Adrenal gland (tissue), 12 donors: Measurements from ENCODE around the gene PRPS1. TPM values are rescaled to one million over a fixed set of nuclear protein-coding genes. Genes with fewer than 3 reads are reported as not detected.

ENCODE experiments used
- DNase-seq, 7 donors: peaks; one replicate each; pipeline ENCODE4 v3.0.0-alpha.2; 2019 to 2020
- H3K27ac ChIP-seq, 5 donors: fragments of 200-600 bp; sonication (generic) in 4 of 5; 1 replicate in 3 of 5; 2 replicates in 2 of 5; pipeline versions ENCODE4 v1.5.1 to v1.8.0; 2016 to 2020; ENCODE audit warnings: mild to moderate bottlenecking in 1 of 5
- H3K27me3 ChIP-seq: fragments of 200-600 bp; 2 replicates; pipeline ENCODE4 v1.8.0; 2021
- H3K36me3 ChIP-seq, 2 donors: fragments of 200-600 bp; replicated peaks in 1 of 2; 1 replicate in 1 of 2; 2 replicates in 1 of 2; pipeline versions ENCODE4 v1.5.1 to v1.8.0; 2018 to 2022
- H3K4me1 ChIP-seq, 2 donors: fragments of 200-600 bp; replicated peaks in 1 of 2; 1 replicate in 1 of 2; 2 replicates in 1 of 2; pipeline versions ENCODE4 v1.5.1 to v1.8.0; 2018 to 2021
- H3K4me3 ChIP-seq, 4 donors: fragments of 200-600 bp; sonication (generic) in 3 of 4; one replicate each; pipeline ENCODE4 v1.5.1; 2016 to 2018
- H3K9me3 ChIP-seq, 3 donors: fragments of 200-600 bp; sonication (generic) in 1 of 3; replicated peaks in 1 of 3; 1 replicate in 2 of 3; 2 replicates in 1 of 3; pipeline versions ENCODE4 v1.5.1 to v1.8.0; 2016 to 2021
- CTCF ChIP-seq, 6 experiments: fragments of 450-650 bp in 4 of 6; fragments of 200-600 bp in 2 of 6; sonication (generic) in 1 of 6; IDR thresholded peaks; 1 replicate in 5 of 6; 2 replicates in 1 of 6; pipeline versions ENCODE4 v1.5.1 to v1.8.0; 2016 to 2021; ENCODE audit warnings: antibody characterized with exemption in 6 of 6, mild to moderate bottlenecking in 2 of 6, moderate library complexity in 1 of 6
- POLR2A ChIP-seq, 2 donors: fragments of 450-650 bp; IDR thresholded peaks; one replicate each; pipeline ENCODE4 v1.6.1; 2017; ENCODE audit warnings: antibody characterized with exemption in 2 of 2, mild to moderate bottlenecking in 2 of 2, moderate library complexity in 1 of 2
- WGBS, 4 donors: extraction: QIAGEN DNeasy Blood & Tissue Kit in 2 of 4; methylation state at CpG; one replicate each; pipeline versions ENCODE4 v1.1.5 to v1.1.7; 2013 to 2017; 5-methylcytosine and 5-hydroxymethylcytosine counted together
- intact Hi-C, 2 donors: fragments of 100-400 bp; cut with DNase I; formaldehyde crosslinking; loops; one replicate each; pipeline versions ENCODE4 v1.14.1 to v1.15.0; 2022 to 2023
- polyA plus RNA-seq, 3 donors: library from polyadenylated mRNA; stranded (reverse); fragments of 200-250 nt in 2 of 3; fragments of 350-450 nt in 1 of 3; fragmentation: Illumina TruSeq in 1 of 3; extraction: RNeasy Lipid Tissue Mini Kit (QIAGEN cat#74804) in 1 of 3; gene quantifications; one replicate each; pipeline ENCODE4 v1.2.3, GENCODE V29; 2013 to 2014
- total RNA-seq, 9 donors: library from RNA; depleted of rRNA in 4 of 9; stranded (reverse); fragments of >200 nt in 4 of 9; fragments of 120-200 nt in 1 of 9; fragmentation: NEBNext Ultra II Directional in 1 of 9; extraction: Animal tissue kit (Norgen Biotek cat#: 25700) in 1 of 9; gene quantifications; one replicate each; pipeline versions ENCODE4 v1.1.0 to v1.2.4, GENCODE V29; 2013 to 2023
- donor health status: healthy with polysubstance abuse.
- donor health status: Bipolar disorder and iron deficiency.
- donor health status: DM: yes; HTN: yes; CAD: no.
- donor health status: DM: no; HTN: no; CAD: no.
- donor health status: DM: no; HTN: no; CAD: no.
- donor health status: DM: yes; HTN: yes; CAD: no.

PRPS1 gene
- total and polyA plus RNA-seq, 12 donors: 8.9 to 78.3 (median 33.3) TPM

DNA sequence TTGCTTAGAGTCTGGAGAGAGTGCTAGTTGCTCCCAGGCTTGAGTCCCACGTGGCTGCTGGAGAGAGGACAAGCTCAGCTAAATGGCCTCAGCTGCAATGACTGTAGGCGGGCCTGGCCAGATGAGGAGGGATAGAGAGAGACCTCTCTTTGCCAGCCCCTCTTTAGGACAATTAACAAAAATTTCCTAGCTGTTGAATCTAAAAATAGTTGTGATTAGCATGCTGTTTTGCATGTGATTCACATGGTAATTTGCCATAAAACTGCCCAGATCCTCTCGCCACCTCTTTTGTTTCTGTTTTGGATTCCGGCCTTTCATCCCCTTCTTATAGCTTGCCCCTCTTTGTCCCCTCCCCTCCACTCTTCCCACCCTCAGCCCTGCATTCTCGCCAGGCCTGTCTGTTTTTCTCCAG, 28.9 kb upstream of the PRPS1 start:
- H3K9me3 ChIP-seq: no peaks in the 10 kb centered on the region
- H3K27me3 ChIP-seq: peaks cover 12% of the 10 kb centered on the region
- TF ChIP-seq CTCF (IDR thresholded peaks at IDR 0.05) (no peak), POLR2A (IDR thresholded peaks at IDR 0.05) (no peak)
- intact Hi-C loops: no loop called here
- H3K4me1 ChIP-seq: no peaks in the 10 kb centered on the region
- no peak overlapping the region for H3K4me3 ChIP-seq
- H3K36me3 ChIP-seq: no peaks in the 10 kb centered on the region
- 68 to 80% (median 72%) methylated on average over 4 to 5 of the region's 5 CpGs for WGBS, 4 donors
- no peak overlapping the region for H3K27ac ChIP-seq
- no peak for DNase-seq

DNA sequence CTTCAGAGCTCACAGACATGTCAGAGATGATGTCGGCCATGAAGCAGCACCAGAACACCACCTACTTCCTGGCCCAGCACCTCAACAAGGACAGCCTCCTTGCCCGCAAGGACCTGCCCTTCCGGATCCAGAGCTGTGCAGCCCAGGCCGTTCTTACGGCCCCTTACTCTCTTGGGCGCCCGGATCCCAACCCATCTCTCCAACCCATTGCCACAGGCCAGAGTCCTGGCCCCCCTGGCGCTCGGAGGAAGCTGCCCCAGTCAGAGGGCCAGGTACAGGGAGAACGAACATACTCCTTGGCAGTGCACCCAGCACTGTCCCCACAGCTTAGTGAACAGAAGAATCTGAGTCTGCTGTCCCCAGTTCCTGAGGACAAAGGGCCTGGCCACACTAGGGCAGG, 27.9 kb upstream of the PRPS1 start:
- no peaks in the 10 kb centered on the region for H3K36me3 ChIP-seq
- TF ChIP-seq CTCF (IDR thresholded peaks at IDR 0.05) (no peak), POLR2A (IDR thresholded peaks at IDR 0.05) (no peak)
- intact Hi-C loops: no loop called here
- H3K27ac ChIP-seq: no peak overlapping the region
- no peak overlapping the region for H3K4me3 ChIP-seq
- 82 to 93% (median 87%) methylated on average over 10 of the region's 10 CpGs; no CpG with 5 or more reads in 1 of the 4 donors for WGBS, 4 donors
- H3K27me3 ChIP-seq: peaks cover 5% of the 10 kb centered on the region
- no peaks in the 10 kb centered on the region for H3K4me1 ChIP-seq
- no peak for DNase-seq
- H3K9me3 ChIP-seq: no peaks in the 10 kb centered on the region

- no peak for DNase-seq
- 78 to 84% (median 80%) methylated on average over 2 to 11 of the region's 11 CpGs for WGBS, 4 donors
- intact Hi-C loops: no loop called here
Measured at GRCh38 chrX:107601326-107601725, 27.0 kb upstream of the PRPS1 start.

GRCh38 chrX:107601759-107602158, 26.6 kb upstream of the PRPS1 start:
- intact Hi-C loops: no loop called here

More at GRCh38 chrX:107601326-107601725, 27.0 kb upstream of the PRPS1 start:
- H3K4me3 ChIP-seq: no peak overlapping the region
- peaks cover 5% of the 10 kb centered on the region for H3K27me3 ChIP-seq
- H3K4me1 ChIP-seq: no peaks in the 10 kb centered on the region
- H3K27ac ChIP-seq: no peak overlapping the region
- H3K36me3 ChIP-seq: no peaks in the 10 kb centered on the region
- TF ChIP-seq CTCF (IDR thresholded peaks at IDR 0.05): no peak
- no peak for TF ChIP-seq POLR2A (IDR thresholded peaks at IDR 0.05)
- H3K9me3 ChIP-seq: no peaks in the 10 kb centered on the region

More at GRCh38 chrX:107601759-107602158, 26.6 kb upstream of the PRPS1 start:
- H3K36me3 ChIP-seq: no peaks in the 10 kb centered on the region
- H3K9me3 ChIP-seq: no peaks in the 10 kb centered on the region
- no peaks in the 10 kb centered on the region for H3K4me1 ChIP-seq
- H3K27ac ChIP-seq: no peak overlapping the region
- DNase-seq: no peak
- H3K27me3 ChIP-seq: peaks cover 2% of the 10 kb centered on the region
- H3K4me3 ChIP-seq: no peak overlapping the region
- no peak for TF ChIP-seq CTCF (IDR thresholded peaks at IDR 0.05)
- no peak for TF ChIP-seq POLR2A (IDR thresholded peaks at IDR 0.05)
- 88 to 94% (median 91%) methylated on average over 7 to 16 of the region's 16 CpGs; no CpG with 5 or more reads in 1 of the 4 donors for WGBS, 4 donors
